Measurements from ENCODE around the gene RB1.

DNA sequence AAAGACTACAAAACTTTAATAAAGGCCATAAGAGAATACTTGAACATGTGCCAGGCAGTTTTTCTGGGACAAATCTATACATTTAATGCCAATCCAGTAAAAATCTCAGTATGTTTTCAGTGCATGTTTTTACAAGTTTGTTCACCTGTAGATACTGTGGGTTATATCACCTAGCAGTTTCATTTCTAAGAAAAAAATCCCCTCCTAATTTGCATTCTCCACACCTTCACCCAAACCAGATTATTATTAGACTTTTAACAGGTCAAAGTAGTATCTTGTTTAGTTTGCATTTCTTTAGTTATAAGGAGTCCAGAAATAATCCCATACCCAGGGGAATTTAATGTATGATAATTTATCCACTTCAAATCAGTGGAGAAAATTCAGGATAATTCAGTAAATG lies 126.3 kb downstream of the RB1 start:
- no peak for TF ChIP-seq EZH2 (IDR thresholded peaks at IDR 0.05; ENCODE audit: borderline replicate concordance, low read depth, low read length, severe bottlenecking)
- TF ChIP-seq, protein P1, sequence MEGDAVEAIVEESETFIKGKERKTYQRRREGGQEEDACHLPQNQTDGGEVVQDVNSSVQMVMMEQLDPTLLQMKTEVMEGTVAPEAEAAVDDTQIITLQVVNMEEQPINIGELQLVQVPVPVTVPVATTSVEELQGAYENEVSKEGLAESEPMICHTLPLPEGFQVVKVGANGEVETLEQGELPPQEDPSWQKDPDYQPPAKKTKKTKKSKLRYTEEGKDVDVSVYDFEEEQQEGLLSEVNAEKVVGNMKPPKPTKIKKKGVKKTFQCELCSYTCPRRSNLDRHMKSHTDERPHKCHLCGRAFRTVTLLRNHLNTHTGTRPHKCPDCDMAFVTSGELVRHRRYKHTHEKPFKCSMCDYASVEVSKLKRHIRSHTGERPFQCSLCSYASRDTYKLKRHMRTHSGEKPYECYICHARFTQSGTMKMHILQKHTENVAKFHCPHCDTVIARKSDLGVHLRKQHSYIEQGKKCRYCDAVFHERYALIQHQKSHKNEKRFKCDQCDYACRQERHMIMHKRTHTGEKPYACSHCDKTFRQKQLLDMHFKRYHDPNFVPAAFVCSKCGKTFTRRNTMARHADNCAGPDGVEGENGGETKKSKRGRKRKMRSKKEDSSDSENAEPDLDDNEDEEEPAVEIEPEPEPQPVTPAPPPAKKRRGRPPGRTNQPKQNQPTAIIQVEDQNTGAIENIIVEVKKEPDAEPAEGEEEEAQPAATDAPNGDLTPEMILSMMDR (IDR thresholded peaks at IDR 0.05; ENCODE audit: borderline replicate concordance, extremely low read depth, low read length, poor library complexity, severe bottlenecking): no peak
